ENCODE data around the gene SUCO. TPM values are rescaled to one million over a fixed set of nuclear protein-coding genes. Genes with fewer than 3 reads are reported as not detected.

SUCO gene
- total and polyA plus RNA-seq, 3 donors from 2014 or later, result 47.8 to 139 (median 126) TPM

GRCh38 chr1:172517081-172517480 lies 15.9 kb upstream of the SUCO start:
- H3K9me3 ChIP-seq, result no peaks in the 10 kb centered on the region
- H3K27me3 ChIP-seq, result no peaks in the 10 kb centered on the region
- H3K36me3 ChIP-seq (ENCODE audit: low read depth, missing control alignments), result no peaks in the 10 kb centered on the region
- no peak for DNase-seq
- no peak overlapping the region for H3K27ac ChIP-seq
- TF ChIP-seq CTCF (IDR thresholded peaks at IDR 0.05) (no peak), POLR2A (IDR thresholded peaks at IDR 0.05) (no peak)
- intact Hi-C loops (cut with DNase I; ENCODE audit: low total_unique reads), result no loop called here
- no peak overlapping the region for H3K4me3 ChIP-seq
- WGBS, 2 donors, result 91 to 92% methylated on average over 1 of the region's 1 CpG
- H3K4me1 ChIP-seq, result no peaks in the 10 kb centered on the region

- Histone ChIP-seq H3K27ac (no peak overlapping the region), H3K27me3 (no peaks in the 10 kb centered on the region), H3K4me1 (no peaks in the 10 kb centered on the region), H3K36me3 (ENCODE audit: low read depth, missing control alignments) (no peaks in the 10 kb centered on the region), H3K4me3 (no peak overlapping the region), H3K9me3 (no peaks in the 10 kb centered on the region)
- no peak for DNase-seq
- WGBS, 2 donors, result 86 to 94% methylated on average over 4 of the region's 4 CpGs
- no peak for TF ChIP-seq POLR2A (IDR thresholded peaks at IDR 0.05)
- no peak for TF ChIP-seq CTCF (IDR thresholded peaks at IDR 0.05)
- intact Hi-C loops (cut with DNase I; ENCODE audit: low total_unique reads), result no loop called here
Observed at GRCh38 chr1:172517545-172517944, 15.4 kb upstream of the SUCO start.

- H3K27ac ChIP-seq, result no peak overlapping the region
- H3K4me1 ChIP-seq, result peaks cover 3% of the 10 kb centered on the region
- H3K4me3 ChIP-seq, result no peak overlapping the region
- no peaks in the 10 kb centered on the region for H3K9me3 ChIP-seq
- no peak for DNase-seq
- no peaks in the 10 kb centered on the region for H3K27me3 ChIP-seq
- 82 to 83% methylated on average over 4 of the region's 4 CpGs for WGBS, 2 donors
- no peak for TF ChIP-seq POLR2A (IDR thresholded peaks at IDR 0.05)
- TF ChIP-seq CTCF (IDR thresholded peaks at IDR 0.05), result no peak
- no peaks in the 10 kb centered on the region for H3K36me3 ChIP-seq (ENCODE audit: low read depth, missing control alignments)
- intact Hi-C loops (cut with DNase I; ENCODE audit: low total_unique reads), result no loop called here
Observed at GRCh38 chr1:172529304-172529703, 3.6 kb upstream of the SUCO start.

GRCh38 chr1:172530000-172530399 lies 3.0 kb upstream of the SUCO start:
- no peak overlapping the region for H3K27ac ChIP-seq
- TF ChIP-seq CTCF (IDR thresholded peaks at IDR 0.05) (no peak), POLR2A (IDR thresholded peaks at IDR 0.05) (no peak)
- intact Hi-C loops (cut with DNase I; ENCODE audit: low total_unique reads), result no loop called here

GRCh38 chr1:172531412-172532182 lies 1.4 kb upstream of the SUCO start:
- H3K9me3 ChIP-seq, result no peaks in the 10 kb centered on the region
- WGBS, 2 donors, result 2 to 4% methylated on average over 11 of the region's 11 CpGs
- intact Hi-C loops (cut with DNase I; ENCODE audit: low total_unique reads), result no loop called here
- H3K36me3 ChIP-seq (ENCODE audit: low read depth, missing control alignments), result no peaks in the 10 kb centered on the region
- TF ChIP-seq POLR2A (IDR thresholded peaks at IDR 0.05) (no peak), CTCF (IDR thresholded peaks at IDR 0.05) (no peak)
- H3K4me1 ChIP-seq, result peaks cover 7% of the 10 kb centered on the region
- peak overlapping the region; percentile 98 for H3K27ac ChIP-seq
- H3K27me3 ChIP-seq, result no peaks in the 10 kb centered on the region
- DNase-seq, result no peak
- H3K4me3 ChIP-seq, result peak overlapping the region; percentile 83 to 85

More at GRCh38 chr1:172530000-172530399, 3.0 kb upstream of the SUCO start:
- WGBS, 2 donors, result 65 to 77% methylated on average over 2 of the region's 2 CpGs
- Histone ChIP-seq H3K27me3 (no peaks in the 10 kb centered on the region), H3K4me1 (peaks cover 3% of the 10 kb centered on the region), H3K4me3 (no peak overlapping the region), H3K9me3 (no peaks in the 10 kb centered on the region), H3K36me3 (ENCODE audit: low read depth, missing control alignments) (no peaks in the 10 kb centered on the region)
- DNase-seq, result no peak
